Breast epithelium (tissue), 3 donors: ENCODE data around the gene INAFM2.

ENCODE experiments used
- CTCF ChIP-seq, 3 donors: fragments of 450-650 bp; IDR thresholded peaks; one replicate each; pipeline ENCODE4 v1.5.1; 2016 to 2017; ENCODE audit warnings: antibody characterized with exemption in 3 of 3, mild to moderate bottlenecking in 3 of 3, moderate library complexity in 3 of 3
- POLR2A ChIP-seq: fragments of 450-650 bp; IDR thresholded peaks from one replicate; pipeline ENCODE4 v1.6.1; 2016; ENCODE audit warnings: antibody characterized with exemption, mild to moderate bottlenecking, moderate library complexity

- TF ChIP-seq CTCF (IDR thresholded peaks at IDR 0.05) = no peak
- TF ChIP-seq POLR2A = no peak
Measured at GRCh38 chr15:40276927-40277326, 46.6 kb upstream of the INAFM2 start.
